Calu3 (cell line): Measurements from ENCODE around the gene RNF8. TPM values are rescaled to one million over a fixed set of nuclear protein-coding genes. Genes with fewer than 3 reads are reported as not detected.
"Not testable (repeated sequence)": the region's sequence is repeated elsewhere in the genome, so short reads cannot be mapped to it uniquely, and the experiment has no call there.

Source experiments
- BruUV-seq: library from RNA; stranded (reverse); fragments of 400-500 nt; replicated peaks from 2 replicates; lab custom pipeline; 2021; lab: Mats Ljungman, UMichigan
- CTCF ChIA-PET: fragments of 300-600 bp; sonication (Branson Sonifier 250); formaldehyde crosslinking; loops from one replicate; lab custom pipeline; 2022; ENCODE audit warnings: antibody characterized with exemption; lab: Charles Lee
- DNase-seq: peaks from one replicate; pipeline ENCODE4 v3.0.0; 2022
- H3K27ac Mint-ChIP-seq: one replicate; pipeline ENCODE4 v1.8.0; 2022; ENCODE audit warnings: mixed read lengths; ENCODE audit not compliant: unreplicated experiment
- H3K27me3 Mint-ChIP-seq: one replicate; pipeline ENCODE4 v1.8.0; 2022; ENCODE audit warnings: mixed read lengths; ENCODE audit not compliant: unreplicated experiment
- H3K36me3 Mint-ChIP-seq: one replicate; pipeline ENCODE4 v1.8.0; 2022; ENCODE audit warnings: mild to moderate bottlenecking, moderate library complexity, mixed read lengths; ENCODE audit not compliant: insufficient read depth, unreplicated experiment
- H3K4me1 Mint-ChIP-seq: one replicate; pipeline ENCODE4 v1.8.0; 2022; ENCODE audit warnings: mild to moderate bottlenecking, low read depth, mixed read lengths; ENCODE audit not compliant: unreplicated experiment
- H3K4me3 Mint-ChIP-seq: one replicate; pipeline ENCODE4 v1.8.0; 2022; ENCODE audit warnings: mild to moderate bottlenecking, low read depth, moderate library complexity, mixed read lengths; ENCODE audit not compliant: unreplicated experiment
- H3K9me3 Mint-ChIP-seq: one replicate; pipeline ENCODE4 v1.8.0; 2022; ENCODE audit warnings: low read depth, mixed read lengths; ENCODE audit not compliant: unreplicated experiment
- intact Hi-C: fragments of 100-400 bp; cut with micrococcal nuclease; formaldehyde crosslinking; loops from one replicate; pipeline ENCODE4 v1.10.0; 2022; ENCODE audit not compliant: unreplicated experiment
- total RNA-seq: library from RNA; stranded (reverse); gene quantifications from 2 replicates; pipeline ENCODE4 v1.2.3, GENCODE V29; 2022
- TF ChIP-seq, protein P1 (sequence below): fragments of 200-600 bp; IDR thresholded peaks from one replicate; pipeline ENCODE4 v1.8.0; 2022; ENCODE audit warnings: antibody characterized with exemption; ENCODE audit not compliant: unreplicated experiment

The RNF8 gene
- total RNA-seq, 1 experiment from 2014 or later, result 17.1 TPM

DNA sequence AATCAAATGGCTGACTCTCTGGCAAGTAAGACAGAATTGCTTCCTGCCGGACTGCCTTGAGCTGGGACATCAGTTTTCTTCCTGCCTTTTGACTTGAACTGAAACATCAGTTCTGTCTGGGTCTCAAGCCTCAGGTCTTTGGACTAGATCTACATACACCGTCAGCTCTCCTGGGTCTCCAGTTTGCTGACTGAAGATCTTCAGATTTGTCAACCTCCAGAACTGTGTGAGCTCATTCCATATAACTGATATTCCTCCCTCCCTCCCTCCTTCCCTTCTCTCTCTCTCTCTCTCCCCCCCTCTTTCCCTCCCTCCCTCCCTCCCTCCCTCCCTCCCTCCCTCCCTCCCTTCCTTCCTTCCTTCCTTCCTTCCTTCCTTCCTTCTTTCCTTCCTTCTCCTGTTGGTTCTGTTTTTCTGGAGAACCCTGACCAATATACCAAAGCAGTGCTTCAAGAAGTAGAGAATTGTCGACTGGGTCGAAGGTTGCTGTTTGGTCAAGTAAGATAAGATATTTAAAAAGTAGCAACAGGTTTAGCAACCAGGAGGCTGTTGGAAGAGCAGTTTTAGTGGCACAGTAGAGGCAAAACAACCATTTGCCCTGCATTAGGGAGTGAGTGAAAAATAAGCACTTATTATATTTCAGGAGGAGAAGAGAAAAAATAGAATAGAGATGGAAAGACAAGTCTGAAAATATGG, 46.2 kb downstream of the RNF8 start:
- CTCF ChIA-PET, result interaction anchor here (0.6 kb wide), 1 partner anchor 23 kb away, joined by 8 read pairs; no protein-coding TSS in a partner anchor
- H3K9me3 Mint-ChIP-seq, result no peaks in the 10 kb centered on the region
- H3K4me1 Mint-ChIP-seq, result no peaks in the 10 kb centered on the region
- TF ChIP-seq, protein P1, sequence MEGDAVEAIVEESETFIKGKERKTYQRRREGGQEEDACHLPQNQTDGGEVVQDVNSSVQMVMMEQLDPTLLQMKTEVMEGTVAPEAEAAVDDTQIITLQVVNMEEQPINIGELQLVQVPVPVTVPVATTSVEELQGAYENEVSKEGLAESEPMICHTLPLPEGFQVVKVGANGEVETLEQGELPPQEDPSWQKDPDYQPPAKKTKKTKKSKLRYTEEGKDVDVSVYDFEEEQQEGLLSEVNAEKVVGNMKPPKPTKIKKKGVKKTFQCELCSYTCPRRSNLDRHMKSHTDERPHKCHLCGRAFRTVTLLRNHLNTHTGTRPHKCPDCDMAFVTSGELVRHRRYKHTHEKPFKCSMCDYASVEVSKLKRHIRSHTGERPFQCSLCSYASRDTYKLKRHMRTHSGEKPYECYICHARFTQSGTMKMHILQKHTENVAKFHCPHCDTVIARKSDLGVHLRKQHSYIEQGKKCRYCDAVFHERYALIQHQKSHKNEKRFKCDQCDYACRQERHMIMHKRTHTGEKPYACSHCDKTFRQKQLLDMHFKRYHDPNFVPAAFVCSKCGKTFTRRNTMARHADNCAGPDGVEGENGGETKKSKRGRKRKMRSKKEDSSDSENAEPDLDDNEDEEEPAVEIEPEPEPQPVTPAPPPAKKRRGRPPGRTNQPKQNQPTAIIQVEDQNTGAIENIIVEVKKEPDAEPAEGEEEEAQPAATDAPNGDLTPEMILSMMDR, result no peak
- BruUV-seq, result no TSS peak
- H3K4me3 Mint-ChIP-seq, result no peak overlapping the region
- no peak for DNase-seq
- H3K27me3 Mint-ChIP-seq, result peaks cover 53% of the 10 kb centered on the region
- H3K27ac Mint-ChIP-seq, result no peak overlapping the region
- H3K36me3 Mint-ChIP-seq, result no peaks in the 10 kb centered on the region
- intact Hi-C loops, result no loop called here

DNA sequence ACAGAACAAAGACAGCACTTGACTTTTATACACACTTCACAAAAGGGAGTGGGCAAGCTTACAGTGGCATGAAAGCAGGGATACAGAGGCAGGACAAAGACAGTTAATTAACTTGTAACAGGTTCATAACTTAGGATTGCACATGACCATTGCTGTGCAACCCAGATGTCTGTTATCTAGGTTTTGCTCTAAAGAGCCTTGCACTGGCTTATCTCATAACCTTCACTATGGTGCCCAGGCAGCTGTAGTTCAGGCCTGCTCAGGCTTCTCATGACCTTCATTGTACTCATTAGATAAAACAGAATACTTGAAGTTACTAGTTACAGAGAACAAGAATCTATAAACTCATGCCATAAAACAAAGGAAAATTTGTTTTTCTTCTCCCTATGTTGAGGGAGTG, 47.9 kb downstream of the RNF8 start:
- peaks cover 53% of the 10 kb centered on the region for H3K27me3 Mint-ChIP-seq
- BruUV-seq, H3K4me3 Mint-ChIP-seq, H3K9me3 Mint-ChIP-seq, intact Hi-C loops, H3K36me3 Mint-ChIP-seq, CTCF ChIA-PET, H3K4me1 Mint-ChIP-seq, H3K27ac Mint-ChIP-seq, DNase-seq: not testable (repeated sequence)

DNA sequence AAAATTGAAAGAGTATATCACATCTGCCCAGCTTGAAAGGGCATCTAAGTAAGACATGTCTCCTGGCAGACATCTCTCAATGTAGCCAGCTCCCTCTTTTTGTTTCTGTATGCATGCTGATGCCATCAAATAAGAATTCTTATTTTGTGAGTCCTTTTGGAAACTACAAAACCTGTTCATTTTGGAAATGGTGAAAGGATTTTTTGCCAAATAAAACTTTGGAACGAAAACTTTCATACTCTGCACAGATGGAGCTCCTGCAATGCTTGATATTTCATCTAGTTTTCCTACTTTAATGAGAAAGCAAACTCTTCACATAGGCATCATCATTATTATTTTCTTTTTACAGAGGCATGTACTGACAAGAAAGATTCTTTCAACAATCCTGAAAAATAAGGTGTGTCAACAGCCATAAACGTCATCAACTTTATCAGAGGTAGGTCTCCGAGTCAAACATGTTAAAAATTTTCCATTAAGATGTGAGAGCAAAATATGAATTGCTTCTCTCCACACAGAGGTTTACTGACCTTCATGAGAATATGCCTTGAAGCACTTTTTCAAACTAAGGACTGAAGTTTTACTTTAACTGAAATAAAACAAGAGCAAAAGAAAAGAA, 53.1 kb downstream of the RNF8 start:
- no peaks in the 10 kb centered on the region for H3K9me3 Mint-ChIP-seq
- H3K4me1 Mint-ChIP-seq, result no peaks in the 10 kb centered on the region
- H3K36me3 Mint-ChIP-seq, result no peaks in the 10 kb centered on the region
- TF ChIP-seq, protein P1, result no peak
- intact Hi-C loops, result no loop called here
- CTCF ChIA-PET, result no interaction called here
- H3K4me3 Mint-ChIP-seq, result no peak overlapping the region
- H3K27me3 Mint-ChIP-seq, result peaks cover 30% of the 10 kb centered on the region
- no peak overlapping the region for H3K27ac Mint-ChIP-seq
- DNase-seq, result no peak
- BruUV-seq, result no TSS peak

DNA sequence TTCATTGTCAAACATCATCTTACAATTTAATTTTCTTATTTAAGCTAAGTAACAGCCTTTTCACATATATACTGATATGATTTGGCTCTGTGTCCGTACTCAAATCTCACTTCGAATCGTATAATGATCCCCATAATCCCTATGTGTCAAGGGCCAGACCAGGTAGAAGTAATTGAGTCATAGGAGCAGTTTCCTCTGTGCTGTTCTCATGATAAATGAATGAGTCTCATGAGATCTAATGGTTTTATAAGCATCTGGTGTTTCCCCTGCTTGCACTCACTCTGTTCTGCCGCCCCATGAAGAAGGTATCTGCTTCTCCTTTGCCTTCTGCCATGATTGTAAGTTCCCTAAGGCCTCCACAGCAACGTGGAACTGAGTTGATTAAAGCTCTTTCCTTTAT, 54.2 kb downstream of the RNF8 start:
- H3K27me3 Mint-ChIP-seq, result peaks cover 18% of the 10 kb centered on the region
- H3K27ac Mint-ChIP-seq, result no peak overlapping the region
- H3K9me3 Mint-ChIP-seq, result no peaks in the 10 kb centered on the region
- CTCF ChIA-PET, result no interaction called here
- intact Hi-C loops, result no loop called here
- H3K4me3 Mint-ChIP-seq, result no peak overlapping the region
- BruUV-seq, result no TSS peak
- DNase-seq, result no peak
- no peaks in the 10 kb centered on the region for H3K36me3 Mint-ChIP-seq
- no peaks in the 10 kb centered on the region for H3K4me1 Mint-ChIP-seq
- TF ChIP-seq, protein P1, result no peak

DNA sequence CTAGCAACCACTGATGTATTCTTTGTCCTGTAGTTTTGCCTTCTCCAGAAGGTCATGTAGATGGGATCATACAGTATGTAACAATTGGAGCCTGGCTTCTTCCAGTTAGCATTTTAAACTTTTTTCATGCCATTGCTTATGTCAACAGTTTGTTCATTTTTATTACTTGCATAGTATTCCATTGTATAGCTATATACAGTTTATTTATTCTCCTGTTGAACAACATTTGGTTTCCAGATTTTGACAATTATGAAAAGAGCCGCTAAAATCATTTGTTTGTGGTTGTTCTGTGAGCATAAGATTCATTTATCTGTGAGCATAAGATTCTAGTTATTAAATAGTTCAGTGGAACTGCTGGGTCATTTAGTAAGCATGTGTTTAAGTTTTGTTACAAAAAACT, 55.7 kb downstream of the RNF8 start:
- no peak overlapping the region for H3K27ac Mint-ChIP-seq
- H3K9me3 Mint-ChIP-seq, result no peaks in the 10 kb centered on the region
- peaks cover 18% of the 10 kb centered on the region for H3K27me3 Mint-ChIP-seq
- BruUV-seq, result no TSS peak
- no peaks in the 10 kb centered on the region for H3K4me1 Mint-ChIP-seq
- intact Hi-C loops, result no loop called here
- no peak overlapping the region for H3K4me3 Mint-ChIP-seq
- CTCF ChIA-PET, result no interaction called here
- TF ChIP-seq, protein P1, result no peak
- DNase-seq, result no peak
- H3K36me3 Mint-ChIP-seq, result no peaks in the 10 kb centered on the region
